ENCODE data around the gene MSX2. TPM values are rescaled to one million over a fixed set of nuclear protein-coding genes. Genes with fewer than 3 reads are reported as not detected.

Gene MSX2
- total RNA-seq, 1 experiment from 2014 or later, result not detected

GRCh38 chr5:174744896-174745295 is 20.5 kb downstream of the MSX2 start:
- no peaks in the 10 kb centered on the region for H3K4me1 ChIP-seq (replicated peaks; ENCODE audit: insufficient read depth)
- DNase-seq, result no peak
- TF ChIP-seq, protein P1, sequence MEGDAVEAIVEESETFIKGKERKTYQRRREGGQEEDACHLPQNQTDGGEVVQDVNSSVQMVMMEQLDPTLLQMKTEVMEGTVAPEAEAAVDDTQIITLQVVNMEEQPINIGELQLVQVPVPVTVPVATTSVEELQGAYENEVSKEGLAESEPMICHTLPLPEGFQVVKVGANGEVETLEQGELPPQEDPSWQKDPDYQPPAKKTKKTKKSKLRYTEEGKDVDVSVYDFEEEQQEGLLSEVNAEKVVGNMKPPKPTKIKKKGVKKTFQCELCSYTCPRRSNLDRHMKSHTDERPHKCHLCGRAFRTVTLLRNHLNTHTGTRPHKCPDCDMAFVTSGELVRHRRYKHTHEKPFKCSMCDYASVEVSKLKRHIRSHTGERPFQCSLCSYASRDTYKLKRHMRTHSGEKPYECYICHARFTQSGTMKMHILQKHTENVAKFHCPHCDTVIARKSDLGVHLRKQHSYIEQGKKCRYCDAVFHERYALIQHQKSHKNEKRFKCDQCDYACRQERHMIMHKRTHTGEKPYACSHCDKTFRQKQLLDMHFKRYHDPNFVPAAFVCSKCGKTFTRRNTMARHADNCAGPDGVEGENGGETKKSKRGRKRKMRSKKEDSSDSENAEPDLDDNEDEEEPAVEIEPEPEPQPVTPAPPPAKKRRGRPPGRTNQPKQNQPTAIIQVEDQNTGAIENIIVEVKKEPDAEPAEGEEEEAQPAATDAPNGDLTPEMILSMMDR (conservative IDR thresholded peaks at IDR 0.05), result no peak
- no peak for TF ChIP-seq EZH2 (IDR thresholded peaks at IDR 0.05; ENCODE audit: low read depth)
- no peaks in the 10 kb centered on the region for H3K9me2 ChIP-seq (ENCODE audit: insufficient read depth)
- H4K20me1 ChIP-seq (ENCODE audit: insufficient read depth), result no peaks in the 10 kb centered on the region
- H2AFZ ChIP-seq, result no peak overlapping the region
- H3K4me2 ChIP-seq, result no peak overlapping the region
- no peak overlapping the region for H3K27ac ChIP-seq
- H3K36me3 ChIP-seq (ENCODE audit: low read depth), result no peaks in the 10 kb centered on the region
- H3F3A ChIP-seq (ENCODE audit: insufficient read depth, low read depth), result no peaks in the 10 kb centered on the region
- intact Hi-C loops (cut with micrococcal nuclease; ENCODE audit: unreplicated experiment), result no loop called here
- H3K4me3 ChIP-seq, result no peak overlapping the region
- no TSS peak for BruUV-seq (replicated peaks)
- peaks cover 47% of the 10 kb centered on the region for H3K27me3 ChIP-seq (ENCODE audit: insufficient read depth, low read depth)
- H3K9me3 ChIP-seq (ENCODE audit: insufficient read depth, low read depth), result no peaks in the 10 kb centered on the region
- H3K79me2 ChIP-seq (ENCODE audit: low read depth), result no peaks in the 10 kb centered on the region
- ChIA-PET CTCF (no interaction called here), POLR2A (ENCODE audit: unreplicated experiment) (no interaction called here)

- no peak overlapping the region for H3K4me3 ChIP-seq
- H3K4me1 ChIP-seq (replicated peaks; ENCODE audit: insufficient read depth), result no peaks in the 10 kb centered on the region
- no peaks in the 10 kb centered on the region for H3K36me3 ChIP-seq (ENCODE audit: low read depth)
- H3F3A ChIP-seq (ENCODE audit: insufficient read depth, low read depth), result no peaks in the 10 kb centered on the region
- H3K9me2 ChIP-seq (ENCODE audit: insufficient read depth), result no peaks in the 10 kb centered on the region
- BruUV-seq (replicated peaks), result no TSS peak
- no peak overlapping the region for H3K4me2 ChIP-seq
- H4K20me1 ChIP-seq (ENCODE audit: insufficient read depth), result no peaks in the 10 kb centered on the region
- no peak overlapping the region for H2AFZ ChIP-seq
- H3K27me3 ChIP-seq (ENCODE audit: insufficient read depth, low read depth), result peaks cover 40% of the 10 kb centered on the region
- ChIA-PET CTCF (no interaction called here), POLR2A (ENCODE audit: unreplicated experiment) (no interaction called here)
- TF ChIP-seq, protein P1 (conservative IDR thresholded peaks at IDR 0.05), result no peak
- TF ChIP-seq EZH2 (IDR thresholded peaks at IDR 0.05; ENCODE audit: low read depth), result no peak
- intact Hi-C loops (cut with micrococcal nuclease; ENCODE audit: unreplicated experiment), result no loop called here
- no peaks in the 10 kb centered on the region for H3K9me3 ChIP-seq (ENCODE audit: insufficient read depth, low read depth)
- H3K79me2 ChIP-seq (ENCODE audit: low read depth), result no peaks in the 10 kb centered on the region
- DNase-seq, result no peak
- no peak overlapping the region for H3K27ac ChIP-seq
These were observed 21.3 kb downstream of the MSX2 start for GRCh38 chr5:174745590-174746103.

DNA sequence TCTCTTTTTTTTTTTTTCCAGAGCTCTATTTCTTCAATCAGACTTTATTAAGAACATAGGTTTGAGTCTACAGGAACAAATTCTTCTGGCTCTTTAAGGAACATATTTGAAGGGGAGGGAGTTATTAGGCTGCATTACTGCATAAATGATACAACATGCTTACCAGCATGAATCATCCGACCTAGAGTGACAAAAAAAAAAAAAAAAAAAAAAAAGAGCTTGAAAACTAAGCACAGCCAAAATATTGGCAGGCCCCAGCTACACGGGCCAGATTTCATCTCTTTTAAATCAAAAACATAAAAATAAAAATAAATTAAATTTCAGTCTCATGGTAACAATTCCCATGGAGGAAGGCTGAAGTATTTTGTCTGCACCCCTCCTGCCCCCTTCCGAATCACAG is 26.3 kb downstream of the MSX2 start:
- H4K20me1 ChIP-seq (ENCODE audit: insufficient read depth), result no peaks in the 10 kb centered on the region
- no peaks in the 10 kb centered on the region for H3K79me2 ChIP-seq (ENCODE audit: low read depth)
- ChIA-PET CTCF (no interaction called here), POLR2A (ENCODE audit: unreplicated experiment) (no interaction called here)
- H3K9me3 ChIP-seq (ENCODE audit: insufficient read depth, low read depth), result no peaks in the 10 kb centered on the region
- H3K27ac ChIP-seq, result no peak overlapping the region
- no peaks in the 10 kb centered on the region for H3K9me2 ChIP-seq (ENCODE audit: insufficient read depth)
- H3F3A ChIP-seq (ENCODE audit: insufficient read depth, low read depth), result no peaks in the 10 kb centered on the region
- no peak overlapping the region for H3K4me2 ChIP-seq
- no peak for TF ChIP-seq EZH2 (IDR thresholded peaks at IDR 0.05; ENCODE audit: low read depth)
- TF ChIP-seq, protein P1 (conservative IDR thresholded peaks at IDR 0.05), result no peak
- H3K36me3 ChIP-seq (ENCODE audit: low read depth), result no peaks in the 10 kb centered on the region
- no peak for DNase-seq
- H3K4me1 ChIP-seq (replicated peaks; ENCODE audit: insufficient read depth), result no peaks in the 10 kb centered on the region
- H2AFZ ChIP-seq, result no peak overlapping the region
- intact Hi-C loops (cut with micrococcal nuclease; ENCODE audit: unreplicated experiment), result no loop called here
- no peak overlapping the region for H3K4me3 ChIP-seq
- no TSS peak for BruUV-seq (replicated peaks)
- H3K27me3 ChIP-seq (ENCODE audit: insufficient read depth, low read depth), result peaks cover 55% of the 10 kb centered on the region

All from PC-9 (cell line).